Renal pelvis (tissue), 12 donors: ENCODE data around the gene SMIM24. TPM values are rescaled to one million over a fixed set of nuclear protein-coding genes. Genes with fewer than 3 reads are reported as not detected.
"Not testable (repeated sequence)": the region's sequence is repeated elsewhere in the genome, so short reads cannot be mapped to it uniquely, and the experiment has no call there.

Experiments used
- DNase-seq: peaks from one replicate; pipeline ENCODE4 v3.0.0-alpha.2; 2013
- long read RNA-seq, 16 experiments: transcript quantifications; one replicate each; lab custom pipeline, GENCODE V29; 2026
- polyA plus RNA-seq, 3 donors: library from polyadenylated mRNA; unstranded; fragments of 120-200 nt; gene quantifications; one replicate each; pipeline ENCODE4 v1.2.1, GENCODE V29; 2013; ENCODE audit not compliant: insufficient read length in 3 of 3

SMIM24 gene
- polyA plus RNA-seq = 100 to 1,000 TPM; 514 to 578 (median 532) TPM
- long read RNA-seq, donor 1, transcript SMIM24-204 (2 exons, 660 nt) = minor isoform, 10 of 243 reads
- long read RNA-seq, donor 1, transcript SMIM24-201 (4 exons, 1,329 nt) = major isoform, 188 of 243 reads
- long read RNA-seq, donor 1, transcript SMIM24-203 (3 exons, 820 nt) = minor isoform, 39 of 243 reads
- long read RNA-seq, donor 1, partial matches to known transcripts = 6 of 243 reads
- long read RNA-seq, donor 1, other reads (novel, unspliced or antisense) = 0 of 243 reads
- long read RNA-seq, donor 2, transcript SMIM24-203 (3 exons, 820 nt) = minor isoform, 20 of 277 reads
- long read RNA-seq, donor 2, transcript SMIM24-204 (2 exons, 660 nt) = minor isoform, 9 of 277 reads
- long read RNA-seq, donor 2, transcript SMIM24-201 (4 exons, 1,329 nt) = major isoform, 214 of 277 reads
- long read RNA-seq, donor 2, partial matches to known transcripts = 23 of 277 reads
- long read RNA-seq, donor 2, other reads (novel, unspliced or antisense) = 11 of 277 reads
- long read RNA-seq, donor 3, transcript SMIM24-203 (3 exons, 820 nt) = minor isoform, 17 of 161 reads
- long read RNA-seq, donor 3, transcript SMIM24-201 (4 exons, 1,329 nt) = major isoform, 121 of 161 reads
- long read RNA-seq, donor 3, transcript SMIM24-204 (2 exons, 660 nt) = minor isoform, 11 of 161 reads
- long read RNA-seq, donor 3, partial matches to known transcripts = 11 of 161 reads
- long read RNA-seq, donor 3, other reads (novel, unspliced or antisense) = 0 of 161 reads
- long read RNA-seq, donor 4, transcript SMIM24-203 (3 exons, 820 nt) = minor isoform, 36 of 396 reads
- long read RNA-seq, donor 4, transcript SMIM24-201 (4 exons, 1,329 nt) = major isoform, 303 of 396 reads
- long read RNA-seq, donor 4, transcript SMIM24-204 (2 exons, 660 nt) = minor isoform, 29 of 396 reads
- long read RNA-seq, donor 4, partial matches to known transcripts = 16 of 396 reads
- long read RNA-seq, donor 4, other reads (novel, unspliced or antisense) = 12 of 396 reads
- long read RNA-seq, donor 5, transcript SMIM24-201 (4 exons, 1,329 nt) = major isoform, 96 of 147 reads
- long read RNA-seq, donor 5, transcript SMIM24-204 (2 exons, 660 nt) = minor isoform, 14 of 147 reads
- long read RNA-seq, donor 5, transcript SMIM24-203 (3 exons, 820 nt) = minor isoform, 27 of 147 reads
- long read RNA-seq, donor 5, partial matches to known transcripts = 10 of 147 reads
- long read RNA-seq, donor 5, other reads (novel, unspliced or antisense) = 0 of 147 reads
- long read RNA-seq, donor 6, transcript SMIM24-203 (3 exons, 820 nt) = minor isoform, 20 of 230 reads
- long read RNA-seq, donor 6, transcript SMIM24-204 (2 exons, 660 nt) = minor isoform, 8 of 230 reads
- long read RNA-seq, donor 6, transcript SMIM24-201 (4 exons, 1,329 nt) = major isoform, 190 of 230 reads
- long read RNA-seq, donor 6, partial matches to known transcripts = 12 of 230 reads
- long read RNA-seq, donor 6, other reads (novel, unspliced or antisense) = 0 of 230 reads
- long read RNA-seq, donor 7, transcript SMIM24-203 (3 exons, 820 nt) = minor isoform, 85 of 398 reads
- long read RNA-seq, donor 7, transcript SMIM24-201 (4 exons, 1,329 nt) = major isoform, 239 of 398 reads
- long read RNA-seq, donor 7, transcript SMIM24-204 (2 exons, 660 nt) = minor isoform, 24 of 398 reads
- long read RNA-seq, donor 7, partial matches to known transcripts = 50 of 398 reads
- long read RNA-seq, donor 7, other reads (novel, unspliced or antisense) = 0 of 398 reads
- long read RNA-seq, donor 8, partial matches to known transcripts = 0 of 5 reads
- long read RNA-seq, donor 8, other reads (novel, unspliced or antisense) = 0 of 5 reads
- long read RNA-seq, donor 9, transcript SMIM24-204 (2 exons, 660 nt) = minor isoform, 17 of 397 reads
- long read RNA-seq, donor 9, transcript SMIM24-203 (3 exons, 820 nt) = minor isoform, 28 of 397 reads
- long read RNA-seq, donor 9, transcript SMIM24-201 (4 exons, 1,329 nt) = major isoform, 328 of 397 reads
- long read RNA-seq, donor 9, partial matches to known transcripts = 19 of 397 reads
- long read RNA-seq, donor 9, other reads (novel, unspliced or antisense) = 5 of 397 reads
- long read RNA-seq, donor 10, transcript SMIM24-203 (3 exons, 820 nt) = minor isoform, 34 of 339 reads
- long read RNA-seq, donor 10, transcript SMIM24-204 (2 exons, 660 nt) = minor isoform, 13 of 339 reads
- long read RNA-seq, donor 10, transcript SMIM24-201 (4 exons, 1,329 nt) = major isoform, 217 of 339 reads
- long read RNA-seq, donor 10, partial matches to known transcripts = 75 of 339 reads
- long read RNA-seq, donor 10, other reads (novel, unspliced or antisense) = 0 of 339 reads
- long read RNA-seq, donor 11, transcript SMIM24-203 (3 exons, 820 nt) = minor isoform, 52 of 250 reads
- long read RNA-seq, donor 11, transcript SMIM24-201 (4 exons, 1,329 nt) = major isoform, 150 of 250 reads
- long read RNA-seq, donor 11, transcript SMIM24-204 (2 exons, 660 nt) = minor isoform, 22 of 250 reads
- long read RNA-seq, donor 11, partial matches to known transcripts = 26 of 250 reads
- long read RNA-seq, donor 11, other reads (novel, unspliced or antisense) = 0 of 250 reads
- long read RNA-seq, donor 12, transcript SMIM24-203 (3 exons, 820 nt) = minor isoform, 43 of 393 reads
- long read RNA-seq, donor 12, transcript SMIM24-201 (4 exons, 1,329 nt) = major isoform, 306 of 393 reads
- long read RNA-seq, donor 12, transcript SMIM24-204 (2 exons, 660 nt) = minor isoform, 18 of 393 reads
- long read RNA-seq, donor 12, partial matches to known transcripts = 21 of 393 reads
- long read RNA-seq, donor 12, other reads (novel, unspliced or antisense) = 5 of 393 reads
- long read RNA-seq, donor 13, transcript SMIM24-201 (4 exons, 1,329 nt) = major isoform, 87 of 169 reads
- long read RNA-seq, donor 13, transcript SMIM24-203 (3 exons, 820 nt) = minor isoform, 36 of 169 reads
- long read RNA-seq, donor 13, transcript SMIM24-204 (2 exons, 660 nt) = minor isoform, 18 of 169 reads
- long read RNA-seq, donor 13, partial matches to known transcripts = 28 of 169 reads
- long read RNA-seq, donor 13, other reads (novel, unspliced or antisense) = 0 of 169 reads
- long read RNA-seq, donor 14 = 0 reads
- long read RNA-seq, donor 15 = 0 reads
- long read RNA-seq, donor 16, transcript SMIM24-203 (3 exons, 820 nt) = minor isoform, 32 of 265 reads
- long read RNA-seq, donor 16, transcript SMIM24-204 (2 exons, 660 nt) = minor isoform, 15 of 265 reads
- long read RNA-seq, donor 16, transcript SMIM24-201 (4 exons, 1,329 nt) = major isoform, 183 of 265 reads
- long read RNA-seq, donor 16, partial matches to known transcripts = 26 of 265 reads
- long read RNA-seq, donor 16, other reads (novel, unspliced or antisense) = 9 of 265 reads

- DNase-seq = no peak
Measured at GRCh38 chr19:3480383-3481091, at the start of gene SMIM24. TSS of gene SMIM24 (minus strand) at chr19:3480525. CDS start at chr19:3480463, 62 bp downstream.

DNA sequence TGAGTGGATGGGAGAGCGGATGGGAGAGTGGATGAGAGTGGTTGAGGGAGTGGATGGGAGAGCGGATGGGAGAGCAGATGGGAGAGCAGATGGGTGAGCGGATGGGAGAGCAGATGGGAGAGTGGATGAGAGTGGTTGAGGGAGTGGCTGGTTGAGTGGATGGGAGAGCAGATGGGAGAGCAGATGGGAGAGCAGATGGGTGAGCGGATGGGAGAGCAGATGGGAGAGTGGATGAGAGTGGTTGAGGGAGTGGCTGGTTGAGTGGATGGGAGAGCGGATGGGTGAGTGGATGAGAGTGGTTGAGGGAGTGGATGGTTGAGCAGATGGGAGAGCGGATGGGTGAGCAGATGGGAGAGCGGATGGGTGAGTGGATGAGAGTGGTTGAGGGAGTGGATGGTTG, 49.0 kb upstream of the SMIM24 start:
- not testable (repeated sequence) for DNase-seq

- no peak for DNase-seq
Measured at GRCh38 chr19:3528539-3529211, 48.4 kb upstream of the SMIM24 start.

DNA sequence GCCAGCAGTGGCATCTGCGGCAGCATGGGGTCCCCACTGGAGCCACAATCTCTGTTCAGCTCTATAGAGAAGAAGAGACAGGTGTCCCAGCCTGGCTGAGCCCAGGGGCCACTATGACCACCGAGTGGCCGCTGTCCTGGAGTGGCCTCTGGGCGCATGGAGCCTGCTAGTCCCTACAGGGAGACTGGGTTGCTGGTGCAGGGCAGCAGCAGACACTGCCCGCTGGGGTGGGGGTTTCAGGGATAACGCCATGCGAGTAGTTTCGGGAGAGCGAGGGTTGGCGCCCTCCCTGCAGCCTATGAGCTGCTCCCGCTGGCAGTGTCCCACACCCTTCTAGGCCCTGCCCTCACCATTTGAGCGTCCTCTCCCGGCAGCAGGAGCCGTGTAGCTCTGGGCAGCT, 47.8 kb upstream of the SMIM24 start:
- DNase-seq = no peak

DNA sequence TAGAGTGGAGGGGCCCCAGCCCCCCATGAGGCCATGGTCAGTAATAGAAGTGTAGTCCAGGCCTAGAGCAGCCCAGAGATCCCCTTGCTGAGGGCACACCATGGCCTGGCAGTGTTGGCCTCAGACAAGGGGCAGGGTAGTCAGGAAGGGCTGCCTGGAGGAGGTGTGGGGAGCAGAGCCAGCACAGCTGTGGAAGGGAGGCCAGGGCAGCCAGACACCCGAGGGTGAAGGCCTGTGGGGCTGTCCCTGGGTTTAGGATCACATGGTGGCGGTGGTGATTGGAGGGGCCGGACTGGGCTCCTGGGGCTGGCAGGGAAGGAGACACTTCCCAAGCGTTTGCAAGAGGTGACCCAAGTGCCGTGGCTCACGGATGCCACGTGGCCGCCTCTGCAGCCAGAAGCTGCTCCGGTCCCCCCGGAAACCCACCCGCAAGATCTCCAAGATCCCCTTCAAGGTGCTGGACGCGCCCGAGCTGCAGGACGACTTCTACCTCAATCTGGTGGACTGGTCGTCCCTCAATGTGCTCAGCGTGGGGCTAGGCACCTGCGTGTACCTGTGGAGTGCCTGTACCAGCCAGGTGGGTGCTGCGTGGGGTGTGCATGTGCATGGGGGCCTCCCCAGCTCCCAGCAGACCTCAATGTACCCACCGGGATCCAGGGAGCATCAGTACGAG, 47.0 kb upstream of the SMIM24 start:
- DNase-seq = no peak

DNA sequence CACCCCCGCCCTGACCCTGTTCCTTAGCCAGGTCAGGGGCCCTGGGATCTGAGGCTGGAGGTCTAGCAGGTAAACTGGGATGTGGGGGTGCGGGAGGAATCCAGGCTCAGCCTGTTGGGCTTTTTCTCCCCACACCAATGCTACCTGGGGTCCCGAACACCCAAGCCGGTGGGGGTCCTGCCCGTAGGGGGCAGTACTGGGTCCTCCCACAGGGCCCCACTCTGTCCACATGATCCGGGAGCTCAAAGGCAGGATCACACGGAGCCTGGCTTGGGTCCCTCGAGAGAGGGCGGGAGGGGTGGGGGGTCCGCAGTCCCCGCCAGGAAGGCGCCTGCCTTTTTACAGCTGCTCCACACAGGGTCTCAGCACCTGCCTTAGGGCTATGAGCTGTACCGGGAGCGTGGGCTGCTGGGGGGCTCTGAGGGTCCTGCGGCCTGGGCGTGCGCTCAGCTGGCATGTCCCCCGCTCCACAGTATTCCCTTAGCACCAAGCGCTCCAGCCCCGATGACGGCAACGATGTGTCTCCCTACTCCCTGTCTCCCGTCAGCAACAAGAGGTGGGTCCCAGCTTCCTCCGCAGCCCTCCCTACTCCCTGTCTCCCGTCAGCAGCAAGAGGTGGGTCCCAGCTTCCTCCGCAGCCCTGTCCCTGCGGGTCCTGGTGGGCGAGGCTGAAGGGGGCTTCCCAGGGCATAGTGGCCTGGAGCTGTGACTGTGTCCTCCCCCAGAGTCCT, 46.3 kb upstream of the SMIM24 start:
- no peak for DNase-seq

- no peak for DNase-seq
Measured at GRCh38 chr19:3524904-3525451, 44.7 kb upstream of the SMIM24 start.

- DNase-seq = no peak
Measured at GRCh38 chr19:3524078-3524842, 43.9 kb upstream of the SMIM24 start.

DNA sequence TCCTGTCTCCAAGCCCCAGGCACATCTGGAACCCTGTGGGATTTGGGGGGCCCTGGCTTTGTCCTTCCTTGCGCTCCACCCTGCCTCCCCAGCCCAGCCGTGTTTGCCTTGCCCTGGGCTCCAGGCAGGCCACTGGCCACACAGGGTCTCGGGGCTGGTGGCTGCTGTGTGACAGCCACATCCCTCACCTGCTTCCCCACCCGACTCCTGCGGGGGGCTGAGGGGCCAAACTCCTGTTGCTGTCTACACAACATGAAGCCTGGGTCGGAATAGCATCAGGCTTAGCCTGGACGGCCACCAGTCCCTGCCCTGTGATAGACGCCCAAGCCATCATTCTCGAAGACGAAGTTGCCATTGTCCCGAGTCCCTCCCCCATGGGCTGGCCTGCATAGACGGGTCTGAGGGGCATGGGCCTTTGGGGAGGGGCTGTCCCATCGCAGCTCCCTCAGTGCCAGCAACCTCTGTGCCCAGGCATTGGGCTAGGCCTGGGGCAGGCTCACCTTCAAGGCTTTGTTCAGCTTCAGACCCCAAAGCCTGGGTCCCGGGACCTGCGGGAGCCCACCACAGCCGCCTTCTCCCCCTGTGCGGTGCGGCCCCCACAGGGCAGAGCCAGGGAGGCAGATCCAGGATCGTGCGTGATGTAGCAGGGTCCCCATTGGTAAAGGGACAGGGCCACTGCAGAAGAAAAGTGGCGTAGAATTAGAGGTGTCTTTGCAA, 43.2 kb upstream of the SMIM24 start:
- DNase-seq = no peak

DNA sequence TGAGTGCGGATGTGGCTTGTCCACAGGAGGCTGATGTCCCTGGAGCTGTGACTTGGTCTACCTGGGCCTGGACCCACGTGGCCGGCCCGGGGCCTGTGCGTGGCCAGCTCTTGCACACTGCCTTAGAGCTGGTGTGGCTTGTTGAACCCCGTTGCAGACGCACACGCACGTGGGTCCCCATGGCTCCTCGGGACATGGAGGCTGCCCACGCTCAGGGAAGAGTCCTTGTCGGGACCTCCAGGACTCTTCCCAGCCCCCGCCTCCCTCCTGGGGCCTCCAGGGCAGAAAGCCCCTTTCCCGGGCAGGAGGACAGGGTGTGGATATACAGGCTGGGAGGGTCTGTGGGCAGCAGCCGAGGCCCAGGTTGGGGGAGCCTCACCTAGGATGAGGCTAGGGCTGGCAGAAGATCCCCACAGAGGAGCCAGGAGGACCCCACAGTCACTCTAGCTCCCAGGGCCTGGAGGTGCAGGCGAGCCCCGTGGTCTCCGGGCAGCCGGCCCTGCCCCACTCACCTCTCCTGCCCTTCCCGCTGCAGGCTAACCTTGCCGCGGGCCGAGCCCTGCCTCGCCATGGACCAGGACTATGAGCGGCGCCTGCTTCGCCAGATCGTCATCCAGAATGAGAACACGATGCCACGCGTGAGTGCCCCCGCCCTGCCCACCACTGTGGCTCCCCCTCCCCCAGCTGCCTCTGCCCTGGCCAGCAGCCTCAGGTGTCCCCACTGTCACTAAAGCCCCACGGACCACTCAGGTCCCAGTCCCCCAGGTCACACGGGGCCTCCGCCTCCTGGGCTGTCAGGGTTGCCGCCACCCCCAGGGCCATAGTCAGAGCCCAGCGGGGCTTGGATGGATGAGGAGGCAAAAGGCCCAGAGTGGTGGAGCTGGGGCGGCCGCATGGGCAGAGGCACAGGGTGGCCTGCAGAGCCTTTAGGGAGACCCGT, 42.4 kb upstream of the SMIM24 start:
- no peak for DNase-seq

DNA sequence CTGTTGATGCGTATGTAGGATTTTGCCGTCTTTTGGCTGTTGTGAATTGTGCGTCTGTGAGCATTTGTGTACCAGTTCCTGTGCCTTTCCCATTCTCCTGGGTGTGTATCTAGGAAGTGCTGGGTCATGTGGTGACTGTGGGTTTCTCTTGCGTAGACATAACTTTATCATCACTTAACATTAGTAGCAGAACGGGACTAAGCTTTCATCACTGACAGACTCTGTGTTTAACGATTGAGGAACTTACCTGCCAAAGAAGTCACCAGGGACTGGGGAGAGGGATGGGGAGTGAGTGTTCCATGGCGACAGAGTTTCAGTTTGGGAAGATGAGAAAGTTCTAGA, 40.8 kb upstream of the SMIM24 start:
- no peak for DNase-seq
